ENCODE data around the gene RAB19.

The RAB19 gene

GRCh38 chr7:140426130-140426529 lies 22.3 kb downstream of the RAB19 start:
- Histone ChIP-seq H3K4me1 (ENCODE audit: low read length) (no peaks in the 10 kb centered on the region), H3K9ac (ENCODE audit: low read length) (no peak overlapping the region), H4K20me1 (ENCODE audit: insufficient read depth, low read length) (no peaks in the 10 kb centered on the region), H3K9me2 (replicated peaks; ENCODE audit: insufficient read depth, low read length) (no peaks in the 10 kb centered on the region), H3F3A (ENCODE audit: insufficient read depth, low read length) (no peaks in the 10 kb centered on the region), H3K4me3 (ENCODE audit: low read length) (no peak overlapping the region), H3K9me3 (replicated peaks; ENCODE audit: insufficient read depth, low read length) (no peaks in the 10 kb centered on the region), H3K4me2 (ENCODE audit: low read depth, low read length) (no peak overlapping the region), H3K36me3 (replicated peaks; ENCODE audit: insufficient read depth, low read length) (no peaks in the 10 kb centered on the region), H3K27me3 (replicated peaks; ENCODE audit: insufficient read depth, low read length) (no peaks in the 10 kb centered on the region; the same call in 1 of the 2 replicates), H3K79me2 (ENCODE audit: low read length) (no peaks in the 10 kb centered on the region), H2AFZ (ENCODE audit: low read length) (no peak overlapping the region), H3K27ac (ENCODE audit: low read length) (no peak overlapping the region)
- no peak for TF ChIP-seq EZH2phosphoT487 (IDR thresholded peaks at IDR 0.05; ENCODE audit: low read length)
- TF ChIP-seq EZH2 (optimal IDR thresholded peaks at IDR 0.05; ENCODE audit: low read depth, low read length) = no peak
- no peak for TF ChIP-seq CTCF (IDR thresholded peaks at IDR 0.05; ENCODE audit: low read length)
- DNase-seq = no peak

- Histone ChIP-seq H3K36me3 (replicated peaks; ENCODE audit: insufficient read depth, low read length) (no peaks in the 10 kb centered on the region), H4K20me1 (ENCODE audit: insufficient read depth, low read length) (no peaks in the 10 kb centered on the region), H3K4me1 (ENCODE audit: low read length) (no peaks in the 10 kb centered on the region), H3K4me3 (ENCODE audit: low read length) (no peak overlapping the region), H3K9me3 (replicated peaks; ENCODE audit: insufficient read depth, low read length) (no peaks in the 10 kb centered on the region), H3K27me3 (replicated peaks; ENCODE audit: insufficient read depth, low read length) (no peaks in the 10 kb centered on the region; the same call in 1 of the 2 replicates), H2AFZ (ENCODE audit: low read length) (no peak overlapping the region), H3K4me2 (ENCODE audit: low read depth, low read length) (no peak overlapping the region), H3F3A (ENCODE audit: insufficient read depth, low read length) (no peaks in the 10 kb centered on the region), H3K27ac (ENCODE audit: low read length) (no peak overlapping the region), H3K9me2 (replicated peaks; ENCODE audit: insufficient read depth, low read length) (no peaks in the 10 kb centered on the region), H3K79me2 (ENCODE audit: low read length) (no peaks in the 10 kb centered on the region), H3K9ac (ENCODE audit: low read length) (no peak overlapping the region)
- TF ChIP-seq EZH2phosphoT487 (IDR thresholded peaks at IDR 0.05; ENCODE audit: low read length) (no peak), EZH2 (optimal IDR thresholded peaks at IDR 0.05; ENCODE audit: low read depth, low read length) (no peak), CTCF (IDR thresholded peaks at IDR 0.05; ENCODE audit: low read length) (no peak)
- DNase-seq = no peak
Measured at GRCh38 chr7:140433396-140433795, 29.5 kb downstream of the RAB19 start.

GRCh38 chr7:140435252-140435895 lies 31.5 kb downstream of the RAB19 start:
- no peaks in the 10 kb centered on the region for H4K20me1 ChIP-seq (ENCODE audit: insufficient read depth, low read length)
- H3K4me1 ChIP-seq (ENCODE audit: low read length) = no peaks in the 10 kb centered on the region
- no peak overlapping the region for H3K4me2 ChIP-seq (ENCODE audit: low read depth, low read length)
- H3K27me3 ChIP-seq (replicated peaks; ENCODE audit: insufficient read depth, low read length) = no peaks in the 10 kb centered on the region
- no peaks in the 10 kb centered on the region for H3F3A ChIP-seq (ENCODE audit: insufficient read depth, low read length)
- H3K9me3 ChIP-seq (replicated peaks; ENCODE audit: insufficient read depth, low read length) = no peaks in the 10 kb centered on the region
- H3K4me3 ChIP-seq (ENCODE audit: low read length) = no peak overlapping the region
- H3K79me2 ChIP-seq (ENCODE audit: low read length) = no peaks in the 10 kb centered on the region
- TF ChIP-seq EZH2 (optimal IDR thresholded peaks at IDR 0.05; ENCODE audit: low read depth, low read length) = no peak
- no peak for TF ChIP-seq CTCF (IDR thresholded peaks at IDR 0.05; ENCODE audit: low read length)
- TF ChIP-seq EZH2phosphoT487 (IDR thresholded peaks at IDR 0.05; ENCODE audit: low read length) = no peak
- H3K9me2 ChIP-seq (replicated peaks; ENCODE audit: insufficient read depth, low read length) = no peaks in the 10 kb centered on the region
- no peak for DNase-seq
- no peaks in the 10 kb centered on the region for H3K36me3 ChIP-seq (replicated peaks; ENCODE audit: insufficient read depth, low read length)
- no peak overlapping the region for H2AFZ ChIP-seq (ENCODE audit: low read length)
- H3K27ac ChIP-seq (ENCODE audit: low read length) = no peak overlapping the region
- no peak overlapping the region for H3K9ac ChIP-seq (ENCODE audit: low read length)

All from MM.1S (cell line).